ENCODE measurements around the gene VARS2.

Gene VARS2

GRCh38 chr6:30965140-30965601, 51.1 kb downstream of the VARS2 start:
- no peak for DNase-seq

DNA sequence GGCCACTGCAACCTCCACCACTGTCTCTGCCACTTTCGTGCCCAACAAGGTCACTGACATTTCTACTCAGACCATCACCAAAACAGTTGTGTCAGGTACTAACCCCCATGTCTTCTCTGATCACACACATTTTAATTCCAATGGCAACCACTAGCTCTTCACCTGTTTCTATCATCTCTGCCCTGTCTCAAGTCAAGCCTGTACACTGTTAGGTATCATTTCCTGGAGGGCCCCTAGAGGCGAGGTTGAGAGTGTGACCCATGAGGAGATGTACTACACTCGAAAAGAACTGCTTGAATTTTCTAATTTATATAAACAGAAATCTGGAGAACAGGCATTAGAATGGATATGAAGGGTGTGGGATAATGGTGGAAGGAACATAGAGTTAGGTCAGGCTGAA, 52.1 kb downstream of the VARS2 start:
- DNase-seq: no peak

DNA sequence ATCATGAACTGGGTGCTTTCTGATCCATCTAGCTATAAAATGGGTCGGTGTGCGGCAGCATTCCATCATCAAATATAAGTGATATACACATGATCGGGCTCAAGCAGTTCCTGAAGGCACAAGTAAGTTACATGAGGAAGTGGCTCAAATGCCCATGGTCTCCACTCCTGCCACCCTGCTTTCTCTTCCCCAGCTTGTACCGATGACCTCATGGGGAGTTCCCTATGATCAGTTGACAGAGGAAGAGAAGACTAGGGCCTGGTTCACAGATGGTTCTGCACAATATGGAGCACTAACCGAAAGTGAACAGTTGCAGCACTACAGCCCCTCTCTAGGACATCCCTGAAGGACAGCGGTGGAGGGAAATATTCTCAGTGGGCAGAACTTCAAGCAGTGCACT, 55.1 kb downstream of the VARS2 start:
- DNase-seq: peak; percentile 76 to 81

- DNase-seq: no peak
Observed at GRCh38 chr6:30970946-30971345, 56.9 kb downstream of the VARS2 start.

DNA sequence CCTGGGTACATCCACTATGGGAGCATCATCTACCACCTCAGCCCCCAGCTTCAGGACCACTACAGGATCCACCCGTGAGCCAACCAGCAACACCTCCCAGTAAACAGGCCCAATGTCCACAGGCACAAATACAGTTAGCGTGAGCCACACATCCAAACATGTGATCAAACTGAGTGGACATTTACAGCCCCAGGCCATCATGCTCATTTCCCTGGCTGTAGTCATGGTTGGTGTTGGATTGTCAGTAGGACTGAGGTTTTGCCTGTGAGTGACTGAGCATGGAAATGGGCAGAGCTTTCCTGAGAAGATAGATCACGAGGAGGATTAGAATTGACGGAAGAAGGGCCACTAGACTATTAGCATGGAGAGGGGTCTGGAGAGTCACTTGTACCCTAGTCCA, 58.8 kb downstream of the VARS2 start:
- DNase-seq: no peak

DNA sequence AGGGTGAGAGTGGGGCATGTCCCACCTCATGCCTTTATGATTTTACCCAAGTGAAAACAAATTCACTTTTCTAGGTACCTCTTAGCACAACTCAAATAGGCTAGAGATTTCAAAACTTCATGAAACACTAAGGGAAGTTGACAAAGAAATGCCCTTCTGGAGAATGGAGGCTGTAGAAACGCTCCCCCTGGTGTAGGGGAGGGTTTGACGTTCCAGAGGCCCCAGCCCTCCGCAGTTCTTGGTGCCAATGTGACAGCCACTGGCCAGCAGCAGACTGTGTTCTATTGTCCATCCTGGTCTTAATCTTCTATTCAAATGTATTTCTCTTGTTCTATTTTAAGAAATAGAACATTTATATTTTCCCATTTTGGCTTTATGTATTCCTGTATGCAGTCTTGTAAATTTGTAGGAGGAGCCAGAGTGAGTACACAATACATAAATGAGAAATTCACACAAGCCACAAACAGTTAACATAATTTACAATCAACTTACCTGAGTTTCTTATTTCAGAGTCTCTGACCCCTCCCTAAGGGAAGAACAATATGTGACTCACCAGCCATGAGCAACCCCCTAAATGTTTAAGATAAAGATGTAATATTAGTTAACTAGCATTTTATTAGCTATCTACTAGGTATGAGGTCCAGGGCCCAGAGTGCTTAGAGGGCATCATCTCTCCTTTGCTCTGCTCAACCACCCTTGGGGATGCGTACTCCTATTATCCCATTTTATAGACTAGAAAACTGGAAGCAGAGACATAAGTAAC, 60.6 kb downstream of the VARS2 start:
- no peak for DNase-seq
